ENCODE measurements around the gene RBCK1.

Gene RBCK1

DNA sequence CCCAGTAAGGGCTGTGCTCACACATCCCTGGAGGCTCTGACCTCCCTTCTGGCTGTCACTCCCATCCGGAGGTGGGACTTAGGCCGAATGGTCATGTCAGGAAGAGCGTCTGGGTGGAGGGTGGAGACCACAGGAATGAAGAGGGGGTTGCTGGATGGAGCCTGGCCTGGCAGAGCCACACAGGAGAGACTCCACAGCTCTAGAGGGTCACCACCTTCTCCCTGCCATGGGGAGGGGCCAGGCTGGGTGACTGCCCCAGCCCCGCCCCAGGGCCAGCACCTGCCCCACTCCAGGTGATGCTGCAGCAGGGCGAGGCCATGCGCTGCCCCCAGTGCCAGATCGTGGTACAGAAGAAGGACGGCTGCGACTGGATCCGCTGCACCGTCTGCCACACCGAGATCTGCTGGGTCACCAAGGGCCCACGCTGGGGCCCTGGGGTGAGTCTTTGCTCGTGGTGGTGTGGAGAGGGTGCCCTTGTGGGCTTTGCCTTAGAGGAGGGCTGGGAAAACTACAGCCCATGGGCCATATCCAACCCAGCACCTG is 20.6 kb downstream of the RBCK1 start:
- Histone ChIP-seq H3K36me3 (ENCODE audit: control insufficient read depth, low read depth, low read length) (peaks cover 11% of the 10 kb centered on the region), H3K9ac (ENCODE audit: low read length) (no peak overlapping the region)

DNA sequence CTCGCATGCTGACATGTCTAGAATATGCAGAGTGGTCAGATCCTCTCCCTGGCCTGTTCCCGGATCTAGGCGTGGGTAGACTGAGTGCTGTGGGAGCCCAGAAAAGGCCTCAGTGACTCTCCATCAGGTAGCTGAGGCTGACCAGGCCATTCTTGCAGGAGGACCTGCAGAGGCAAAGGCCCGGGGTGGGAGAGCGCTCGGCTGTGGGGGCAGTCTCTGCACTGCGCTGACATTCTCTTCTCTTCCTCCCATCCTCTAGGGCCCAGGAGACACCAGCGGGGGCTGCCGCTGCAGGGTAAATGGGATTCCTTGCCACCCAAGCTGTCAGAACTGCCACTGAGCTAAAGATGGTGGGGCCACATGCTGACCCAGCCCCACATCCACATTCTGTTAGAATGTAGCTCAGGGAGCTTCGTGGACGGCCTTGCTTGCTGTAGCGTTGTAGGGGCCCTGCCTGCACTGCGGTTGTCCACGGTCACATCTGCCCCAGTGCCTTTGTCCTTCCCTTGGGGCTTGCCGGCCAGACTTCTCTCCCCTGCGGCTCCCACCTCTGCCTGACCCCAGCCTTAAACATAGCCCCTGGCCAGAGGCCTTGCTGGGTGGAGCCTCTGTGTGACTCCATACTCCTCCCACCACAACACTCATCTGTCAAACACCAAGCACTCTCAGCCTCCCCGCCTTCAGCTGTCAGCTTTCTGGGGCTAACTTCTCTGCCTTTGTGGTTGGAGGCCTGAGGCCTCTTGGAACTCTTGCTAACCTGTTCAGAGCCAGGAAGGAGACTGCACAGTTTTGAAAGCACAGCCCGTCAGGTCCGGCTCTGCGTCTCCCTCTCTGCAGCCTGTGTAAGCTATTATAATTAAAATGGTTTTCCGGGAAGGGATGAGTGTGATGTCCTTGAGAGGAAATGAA is 22.2 kb downstream of the RBCK1 start:
- H3K36me3 ChIP-seq (ENCODE audit: control insufficient read depth, low read depth, low read length): peaks cover 11% of the 10 kb centered on the region

More for the DNA sequence above, 20.6 kb downstream of the RBCK1 start:
- H3K4me3 ChIP-seq (ENCODE audit: low read length): no peak overlapping the region
- H3K9me3 ChIP-seq (ENCODE audit: control insufficient read depth, low read depth, low read length): no peaks in the 10 kb centered on the region
- H3K27me3 ChIP-seq (ENCODE audit: control insufficient read depth, insufficient read depth, low read length): no peaks in the 10 kb centered on the region
- no peaks in the 10 kb centered on the region for H3K4me1 ChIP-seq (ENCODE audit: control insufficient read depth, low read depth, low read length)
- H3K27ac ChIP-seq (ENCODE audit: low read length): no peak overlapping the region

DNA sequence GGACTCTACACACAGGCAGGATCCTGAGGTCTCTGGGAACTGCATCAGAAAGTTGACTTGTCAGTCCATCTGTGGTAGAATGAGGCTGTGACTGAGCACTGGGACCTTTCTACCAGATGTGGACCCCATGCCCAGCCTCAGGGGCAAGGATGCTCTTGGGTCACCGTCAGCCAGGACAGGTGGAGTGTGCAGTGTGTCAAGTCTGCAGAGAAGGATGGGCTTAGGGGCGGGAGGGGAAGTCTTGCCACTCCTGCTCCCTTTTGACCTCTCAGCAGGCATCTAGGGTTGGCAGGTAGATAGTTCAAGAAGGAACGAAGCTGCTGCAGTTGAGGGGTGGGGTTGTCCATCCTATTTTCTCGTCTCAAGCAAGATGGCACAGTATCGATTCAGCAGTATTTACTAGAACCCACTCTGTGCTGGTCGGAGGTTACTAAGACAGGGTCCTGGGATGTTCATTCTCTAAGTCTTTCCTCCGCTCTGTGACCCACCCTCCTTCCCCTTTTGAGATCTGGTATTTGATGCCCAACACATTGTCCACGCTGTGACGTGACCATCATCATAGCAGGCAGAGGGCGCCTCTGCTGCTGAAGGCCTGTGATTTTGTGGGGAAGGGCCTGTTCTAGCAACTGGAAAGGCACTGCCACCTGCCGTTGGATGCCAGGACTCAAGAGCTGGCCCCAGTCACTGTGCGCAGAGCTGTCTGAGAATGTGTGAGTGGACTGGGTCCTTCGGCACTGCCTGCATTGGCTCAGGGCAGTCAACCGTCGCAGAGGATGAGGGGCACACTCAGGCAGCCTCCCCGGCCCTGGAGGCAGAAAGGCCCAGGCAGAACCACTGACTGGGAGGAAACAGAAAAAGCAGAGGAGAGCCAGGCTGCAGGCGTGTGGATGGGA is 23.2 kb downstream of the RBCK1 start:
- no peak overlapping the region for H3K9ac ChIP-seq (ENCODE audit: low read length)
- H3K27me3 ChIP-seq (ENCODE audit: control insufficient read depth, insufficient read depth, low read length): peaks cover 19% of the 10 kb centered on the region
- H3K27ac ChIP-seq (ENCODE audit: low read length): no peak overlapping the region
- peaks cover 9% of the 10 kb centered on the region for H3K4me1 ChIP-seq (ENCODE audit: control insufficient read depth, low read depth, low read length)
- peaks cover 18% of the 10 kb centered on the region for H3K36me3 ChIP-seq (ENCODE audit: control insufficient read depth, low read depth, low read length)
- H3K9me3 ChIP-seq (ENCODE audit: control insufficient read depth, low read depth, low read length): no peaks in the 10 kb centered on the region
- no peak overlapping the region for H3K4me3 ChIP-seq (ENCODE audit: low read length)

More for the DNA sequence above, 22.2 kb downstream of the RBCK1 start:
- no peak overlapping the region for H3K9ac ChIP-seq (ENCODE audit: low read length)
- H3K4me3 ChIP-seq (ENCODE audit: low read length): no peak overlapping the region
- peaks cover 9% of the 10 kb centered on the region for H3K4me1 ChIP-seq (ENCODE audit: control insufficient read depth, low read depth, low read length)
- peaks cover 9% of the 10 kb centered on the region for H3K27me3 ChIP-seq (ENCODE audit: control insufficient read depth, insufficient read depth, low read length)
- no peaks in the 10 kb centered on the region for H3K9me3 ChIP-seq (ENCODE audit: control insufficient read depth, low read depth, low read length)
- no peak overlapping the region for H3K27ac ChIP-seq (ENCODE audit: low read length)

DNA sequence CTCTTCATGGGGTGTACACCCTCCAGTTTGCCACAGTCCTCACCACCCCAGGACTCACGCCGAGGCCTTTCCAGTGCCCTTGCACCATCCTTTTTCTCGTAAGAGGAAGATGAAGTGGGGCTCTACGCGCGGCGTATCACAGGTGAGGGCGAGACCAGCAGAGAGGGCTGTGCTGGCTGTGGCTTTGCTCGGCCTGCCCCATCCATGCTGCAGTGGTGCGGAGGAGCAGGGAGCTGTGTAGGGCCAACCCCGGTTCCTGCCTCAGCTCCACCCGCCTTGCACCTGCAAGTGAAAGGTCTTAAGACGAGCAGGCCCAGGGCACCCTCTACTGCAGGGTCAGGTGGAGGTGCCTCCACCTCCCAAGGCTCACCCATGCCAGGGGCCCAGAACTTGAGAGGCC is 24.1 kb downstream of the RBCK1 start:
- Histone ChIP-seq H3K36me3 (ENCODE audit: control insufficient read depth, low read depth, low read length) (peaks cover 23% of the 10 kb centered on the region), H3K4me1 (ENCODE audit: control insufficient read depth, low read depth, low read length) (peaks cover 9% of the 10 kb centered on the region), H3K27me3 (ENCODE audit: control insufficient read depth, insufficient read depth, low read length) (peaks cover 19% of the 10 kb centered on the region), H3K9me3 (ENCODE audit: control insufficient read depth, low read depth, low read length) (no peaks in the 10 kb centered on the region), H3K9ac (ENCODE audit: low read length) (no peak overlapping the region), H3K4me3 (ENCODE audit: low read length) (no peak overlapping the region), H3K27ac (ENCODE audit: low read length) (no peak overlapping the region)

- Histone ChIP-seq H3K27ac (ENCODE audit: low read length) (no peak overlapping the region), H3K9ac (ENCODE audit: low read length) (no peak overlapping the region), H3K27me3 (ENCODE audit: control insufficient read depth, insufficient read depth, low read length) (peaks cover 19% of the 10 kb centered on the region), H3K36me3 (ENCODE audit: control insufficient read depth, low read depth, low read length) (peaks cover 27% of the 10 kb centered on the region), H3K4me1 (ENCODE audit: control insufficient read depth, low read depth, low read length) (peaks cover 9% of the 10 kb centered on the region), H3K9me3 (ENCODE audit: control insufficient read depth, low read depth, low read length) (no peaks in the 10 kb centered on the region), H3K4me3 (ENCODE audit: low read length) (no peak overlapping the region)
Measured at GRCh38 chr20:432677-433299, 24.7 kb downstream of the RBCK1 start.

- Histone ChIP-seq H3K9ac (ENCODE audit: low read length) (no peak overlapping the region), H3K36me3 (ENCODE audit: control insufficient read depth, low read depth, low read length) (peaks cover 33% of the 10 kb centered on the region)
Measured at GRCh38 chr20:433300-433975, 25.3 kb downstream of the RBCK1 start.

DNA sequence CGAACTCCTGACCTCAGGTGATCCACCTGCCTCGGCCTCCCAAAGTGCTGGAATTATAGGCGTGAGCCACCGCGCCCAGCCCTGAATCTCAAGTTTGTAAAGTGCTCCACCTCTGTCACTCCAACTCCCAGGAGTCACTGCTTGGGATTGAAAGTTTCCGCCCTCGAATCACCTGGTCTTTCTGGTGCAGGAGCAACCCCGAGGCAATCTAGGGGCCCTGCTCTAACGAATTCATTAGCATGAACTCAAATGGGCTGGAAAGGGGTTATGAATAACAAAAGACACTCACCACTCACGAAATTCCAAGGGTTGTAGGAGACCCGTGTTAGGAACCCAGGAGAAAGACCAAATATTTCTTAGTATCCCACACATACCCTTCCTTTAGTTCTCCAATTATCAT is 26.1 kb downstream of the RBCK1 start:
- Histone ChIP-seq H3K4me3 (ENCODE audit: low read length) (peak overlapping the region; percentile 34), H3K27ac (ENCODE audit: low read length) (no peak overlapping the region), H3K27me3 (ENCODE audit: control insufficient read depth, insufficient read depth, low read length) (peaks cover 19% of the 10 kb centered on the region), H3K36me3 (ENCODE audit: control insufficient read depth, low read depth, low read length) (peaks cover 41% of the 10 kb centered on the region), H3K9ac (ENCODE audit: low read length) (no peak overlapping the region), H3K4me1 (ENCODE audit: control insufficient read depth, low read depth, low read length) (peaks cover 9% of the 10 kb centered on the region), H3K9me3 (ENCODE audit: control insufficient read depth, low read depth, low read length) (no peaks in the 10 kb centered on the region)

More at GRCh38 chr20:433300-433975, 25.3 kb downstream of the RBCK1 start:
- Histone ChIP-seq H3K9me3 (ENCODE audit: control insufficient read depth, low read depth, low read length) (no peaks in the 10 kb centered on the region), H3K27ac (ENCODE audit: low read length) (no peak overlapping the region), H3K4me1 (ENCODE audit: control insufficient read depth, low read depth, low read length) (peaks cover 9% of the 10 kb centered on the region), H3K27me3 (ENCODE audit: control insufficient read depth, insufficient read depth, low read length) (peaks cover 19% of the 10 kb centered on the region), H3K4me3 (ENCODE audit: low read length) (no peak overlapping the region)

- Histone ChIP-seq H3K4me1 (ENCODE audit: control insufficient read depth, low read depth, low read length) (peaks cover 9% of the 10 kb centered on the region), H3K9me3 (ENCODE audit: control insufficient read depth, low read depth, low read length) (no peaks in the 10 kb centered on the region), H3K36me3 (ENCODE audit: control insufficient read depth, low read depth, low read length) (peaks cover 41% of the 10 kb centered on the region), H3K27me3 (ENCODE audit: control insufficient read depth, insufficient read depth, low read length) (peaks cover 19% of the 10 kb centered on the region), H3K27ac (ENCODE audit: low read length) (no peak overlapping the region), H3K9ac (ENCODE audit: low read length) (no peak overlapping the region), H3K4me3 (ENCODE audit: low read length) (peak overlapping the region; percentile 34)
Measured at GRCh38 chr20:434661-435419, 26.7 kb downstream of the RBCK1 start.

DNA sequence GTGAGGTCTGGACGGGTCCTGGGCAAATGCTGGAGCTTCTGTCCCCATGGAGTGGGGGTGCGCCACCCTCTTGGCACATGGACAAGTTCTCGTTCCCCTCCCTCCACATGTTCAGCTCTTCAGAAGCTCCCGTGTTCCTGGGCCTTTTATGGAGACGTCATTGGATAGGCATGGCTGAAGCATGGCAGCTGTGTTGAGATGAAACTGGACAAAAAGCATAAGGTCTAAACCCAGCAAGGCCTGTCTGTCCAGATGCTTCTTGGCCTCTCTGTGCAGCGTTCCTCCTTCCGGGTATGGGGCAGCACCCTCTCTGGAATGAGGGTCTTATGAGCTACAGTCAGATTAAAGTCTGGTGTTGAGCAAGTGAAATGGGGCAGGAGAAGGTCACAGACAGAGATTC is 27.5 kb downstream of the RBCK1 start:
- H3K9ac ChIP-seq (ENCODE audit: low read length): no peak overlapping the region
- no peak overlapping the region for H3K27ac ChIP-seq (ENCODE audit: low read length)
- no peak overlapping the region for H3K4me3 ChIP-seq (ENCODE audit: low read length)
- peaks cover 9% of the 10 kb centered on the region for H3K4me1 ChIP-seq (ENCODE audit: control insufficient read depth, low read depth, low read length)
- peaks cover 42% of the 10 kb centered on the region for H3K36me3 ChIP-seq (ENCODE audit: control insufficient read depth, low read depth, low read length)
- no peaks in the 10 kb centered on the region for H3K9me3 ChIP-seq (ENCODE audit: control insufficient read depth, low read depth, low read length)
- H3K27me3 ChIP-seq (ENCODE audit: control insufficient read depth, insufficient read depth, low read length): peaks cover 19% of the 10 kb centered on the region

DNA sequence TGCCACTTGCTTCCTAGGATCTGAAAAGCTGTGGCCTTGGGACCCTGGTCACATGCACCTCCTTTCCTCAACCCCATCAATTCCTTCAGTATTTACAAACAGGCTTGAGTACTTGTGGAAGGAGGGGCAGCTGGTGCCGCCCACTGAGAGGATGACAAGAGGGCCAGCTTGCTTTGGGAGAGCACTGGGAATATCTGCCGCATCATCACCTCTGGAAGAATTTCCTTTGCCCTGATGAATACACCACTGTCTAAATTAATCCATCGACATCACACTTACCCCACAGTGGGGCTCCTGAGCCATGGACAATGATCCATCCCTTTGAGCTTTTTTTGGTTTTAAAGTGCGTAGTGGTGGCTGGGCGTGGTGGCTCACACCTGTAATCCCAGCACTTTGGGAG is 28.4 kb downstream of the RBCK1 start:
- peaks cover 46% of the 10 kb centered on the region for H3K36me3 ChIP-seq (ENCODE audit: control insufficient read depth, low read depth, low read length)
- H3K27me3 ChIP-seq (ENCODE audit: control insufficient read depth, insufficient read depth, low read length): peaks cover 19% of the 10 kb centered on the region

More for the DNA sequence above, 28.4 kb downstream of the RBCK1 start:
- H3K27ac ChIP-seq (ENCODE audit: low read length): no peak overlapping the region
- H3K4me3 ChIP-seq (ENCODE audit: low read length): no peak overlapping the region
- H3K9me3 ChIP-seq (ENCODE audit: control insufficient read depth, low read depth, low read length): no peaks in the 10 kb centered on the region
- no peak overlapping the region for H3K9ac ChIP-seq (ENCODE audit: low read length)
- H3K4me1 ChIP-seq (ENCODE audit: control insufficient read depth, low read depth, low read length): peaks cover 9% of the 10 kb centered on the region

All from iPS-18a (cell line).